BE2C (cell line): Measurements from ENCODE around the gene NR2F6.
"Not testable (repeated sequence)": the region's sequence is repeated elsewhere in the genome, so short reads cannot be mapped to it uniquely, and the experiment has no call there.

Experiments
- DNase-seq: peaks from one replicate; pipeline ENCODE4 v3.0.0-alpha.2; 2020
- H3K27me3 ChIP-seq: fragments of 250-450 bp; sonication (Bioruptor Pico); 2 replicates; pipeline ENCODE4 v1.5.1; 2020; ENCODE audit warnings: mild to moderate bottlenecking
- H3K36me3 ChIP-seq: fragments of 250-450 bp; sonication (Bioruptor Pico); 2 replicates; pipeline ENCODE4 v1.5.1; 2020; ENCODE audit warnings: mild to moderate bottlenecking
- H3K4me1 ChIP-seq: fragments of 250-450 bp; sonication (Bioruptor Pico); 2 replicates; pipeline ENCODE4 v1.5.1; 2020
- H3K4me3 ChIP-seq: 2 replicates; pipeline ENCODE4 v1.5.1; 2011; ENCODE audit warnings: low read depth, low read length
- H3K9me3 ChIP-seq: fragments of 250-450 bp; sonication (Bioruptor Pico); 2 replicates; pipeline ENCODE4 v1.5.1; 2020
- TF ChIP-seq, protein P1 (sequence below): IDR thresholded peaks from 2 replicates; pipeline ENCODE4 v1.5.1; 2012; ENCODE audit warnings: mild to moderate bottlenecking, low read depth, low read length

Gene NR2F6

DNA sequence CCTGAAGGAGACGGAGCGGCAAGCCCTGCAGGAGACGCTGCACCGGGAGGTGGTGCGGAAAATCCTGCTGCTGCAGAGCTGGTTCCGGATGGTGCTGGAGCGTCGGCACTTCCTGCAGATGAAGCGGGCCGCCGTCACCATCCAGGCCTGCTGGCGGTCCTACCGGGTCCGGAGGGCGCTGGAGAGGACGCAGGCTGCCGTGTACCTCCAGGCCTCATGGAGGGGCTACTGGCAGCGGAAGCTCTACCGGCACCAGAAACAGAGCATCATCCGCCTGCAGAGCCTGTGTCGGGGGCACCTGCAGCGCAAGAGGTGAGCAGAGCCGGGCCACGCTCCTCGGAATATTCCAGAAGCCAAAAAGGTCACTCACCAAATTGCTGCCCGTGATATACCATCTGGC is 53.0 kb downstream of the NR2F6 start:
- Histone ChIP-seq H3K27me3 (no peaks in the 10 kb centered on the region), H3K36me3 (peaks cover 7% of the 10 kb centered on the region), H3K4me1 (no peaks in the 10 kb centered on the region), H3K9me3 (no peaks in the 10 kb centered on the region), H3K4me3 (no peak overlapping the region)
- TF ChIP-seq, protein P1, sequence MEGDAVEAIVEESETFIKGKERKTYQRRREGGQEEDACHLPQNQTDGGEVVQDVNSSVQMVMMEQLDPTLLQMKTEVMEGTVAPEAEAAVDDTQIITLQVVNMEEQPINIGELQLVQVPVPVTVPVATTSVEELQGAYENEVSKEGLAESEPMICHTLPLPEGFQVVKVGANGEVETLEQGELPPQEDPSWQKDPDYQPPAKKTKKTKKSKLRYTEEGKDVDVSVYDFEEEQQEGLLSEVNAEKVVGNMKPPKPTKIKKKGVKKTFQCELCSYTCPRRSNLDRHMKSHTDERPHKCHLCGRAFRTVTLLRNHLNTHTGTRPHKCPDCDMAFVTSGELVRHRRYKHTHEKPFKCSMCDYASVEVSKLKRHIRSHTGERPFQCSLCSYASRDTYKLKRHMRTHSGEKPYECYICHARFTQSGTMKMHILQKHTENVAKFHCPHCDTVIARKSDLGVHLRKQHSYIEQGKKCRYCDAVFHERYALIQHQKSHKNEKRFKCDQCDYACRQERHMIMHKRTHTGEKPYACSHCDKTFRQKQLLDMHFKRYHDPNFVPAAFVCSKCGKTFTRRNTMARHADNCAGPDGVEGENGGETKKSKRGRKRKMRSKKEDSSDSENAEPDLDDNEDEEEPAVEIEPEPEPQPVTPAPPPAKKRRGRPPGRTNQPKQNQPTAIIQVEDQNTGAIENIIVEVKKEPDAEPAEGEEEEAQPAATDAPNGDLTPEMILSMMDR, result no peak
- no peak for DNase-seq

DNA sequence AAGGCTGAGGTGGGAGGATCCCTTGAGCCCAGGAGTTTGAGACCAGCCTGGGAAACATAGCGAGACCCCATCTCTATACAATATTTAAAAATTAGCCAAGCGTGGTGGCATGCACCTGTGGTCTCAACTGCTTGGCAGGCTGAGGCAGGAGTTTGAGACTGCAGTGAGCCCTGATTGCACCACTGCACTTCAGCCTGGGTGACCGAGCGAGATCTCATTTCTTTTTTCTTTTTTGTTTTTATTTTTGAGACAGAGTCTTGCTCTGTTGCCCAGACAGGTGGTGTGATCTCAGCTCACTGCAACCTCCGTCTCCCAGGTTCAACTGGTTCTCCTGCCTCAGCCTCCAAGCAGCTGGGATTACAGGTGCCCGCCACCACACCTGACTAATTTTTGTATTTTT is 54.0 kb downstream of the NR2F6 start:
- not testable (repeated sequence) for DNase-seq, H3K4me1 ChIP-seq, H3K36me3 ChIP-seq, H3K9me3 ChIP-seq, H3K27me3 ChIP-seq, H3K4me3 ChIP-seq

DNA sequence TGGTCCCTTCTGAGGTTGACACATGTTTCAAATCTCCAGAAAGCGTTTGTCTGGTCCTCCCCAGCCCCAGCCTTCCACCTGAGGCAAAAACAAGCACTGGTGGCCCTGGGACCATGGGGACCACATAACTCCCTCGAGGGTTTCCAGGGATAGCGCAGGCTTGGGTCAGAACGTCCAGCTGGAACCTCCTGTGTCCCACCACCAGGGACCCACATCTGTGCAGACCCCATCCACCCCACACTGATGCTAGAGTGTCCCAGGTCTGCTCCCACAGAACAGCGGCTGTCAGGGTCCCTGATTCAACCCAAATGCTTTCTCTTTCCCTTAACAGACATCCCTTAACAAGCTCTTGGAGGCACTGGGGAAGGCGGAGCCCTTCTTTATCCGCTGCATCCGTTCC is 60.1 kb downstream of the NR2F6 start:
- TF ChIP-seq, protein P1, result no peak
- H3K4me3 ChIP-seq, result no peak overlapping the region
- DNase-seq, result no peak
- H3K4me1 ChIP-seq, result no peaks in the 10 kb centered on the region
- no peaks in the 10 kb centered on the region for H3K9me3 ChIP-seq
- peaks cover 4% of the 10 kb centered on the region; the same call in 1 of the 2 replicates for H3K36me3 ChIP-seq
- no peaks in the 10 kb centered on the region for H3K27me3 ChIP-seq

DNA sequence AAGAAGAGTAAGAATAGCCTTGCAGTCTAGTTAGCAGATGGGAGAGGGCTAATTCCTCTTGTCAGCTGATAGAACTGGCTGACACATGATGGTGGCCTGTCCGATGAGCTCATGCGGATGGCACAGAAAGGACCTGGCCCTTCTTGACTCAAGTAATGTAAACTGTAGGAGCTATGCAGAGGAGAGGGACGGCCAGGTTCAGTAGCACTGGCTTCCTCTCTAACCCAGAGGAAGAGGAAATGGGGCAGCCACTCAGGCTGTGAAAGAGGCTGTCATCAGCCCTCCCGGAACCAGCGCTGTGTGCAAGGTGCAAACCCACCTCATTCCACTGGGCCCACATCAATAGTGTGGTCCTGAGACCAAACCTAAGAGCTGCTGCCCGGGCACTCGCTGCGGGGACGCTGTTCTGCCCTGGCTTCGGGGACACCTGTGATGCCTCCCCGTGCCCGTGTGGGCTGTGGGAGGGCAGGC is 61.3 kb downstream of the NR2F6 start:
- no peaks in the 10 kb centered on the region for H3K9me3 ChIP-seq
- H3K36me3 ChIP-seq, result peaks cover 4% of the 10 kb centered on the region; the same call in 1 of the 2 replicates
- H3K4me1 ChIP-seq, result no peaks in the 10 kb centered on the region
- TF ChIP-seq, protein P1, result no peak
- no peak for DNase-seq
- no peak overlapping the region for H3K4me3 ChIP-seq
- no peaks in the 10 kb centered on the region for H3K27me3 ChIP-seq

DNA sequence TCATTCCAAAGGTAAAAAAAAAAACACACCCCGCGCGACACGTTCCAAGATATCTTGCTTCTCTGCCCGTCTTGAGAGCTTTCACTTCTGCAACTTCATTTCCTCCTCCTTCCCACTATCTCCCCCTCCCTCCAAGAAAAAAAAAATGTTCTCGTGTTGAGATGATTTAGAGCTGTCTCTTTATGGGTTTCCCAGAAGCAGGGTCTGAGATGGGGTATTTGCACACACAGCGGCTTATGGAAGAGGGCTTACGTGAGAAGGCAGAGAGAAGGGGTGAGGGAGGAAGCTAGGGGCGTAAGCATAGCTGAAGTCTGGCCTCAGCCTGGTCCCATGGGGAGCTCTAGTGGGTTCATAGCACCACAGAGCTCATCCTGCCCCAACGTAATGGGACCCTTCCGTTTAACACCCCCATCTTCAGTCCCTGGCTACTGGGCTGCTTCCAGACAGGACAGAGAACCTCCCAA is 61.8 kb downstream of the NR2F6 start:
- H3K4me3 ChIP-seq, result no peak overlapping the region
- H3K9me3 ChIP-seq, result no peaks in the 10 kb centered on the region
- DNase-seq, result no peak
- no peaks in the 10 kb centered on the region for H3K4me1 ChIP-seq
- no peaks in the 10 kb centered on the region for H3K27me3 ChIP-seq
- peaks cover 4% of the 10 kb centered on the region; the same call in 1 of the 2 replicates for H3K36me3 ChIP-seq
- TF ChIP-seq, protein P1, result no peak

DNA sequence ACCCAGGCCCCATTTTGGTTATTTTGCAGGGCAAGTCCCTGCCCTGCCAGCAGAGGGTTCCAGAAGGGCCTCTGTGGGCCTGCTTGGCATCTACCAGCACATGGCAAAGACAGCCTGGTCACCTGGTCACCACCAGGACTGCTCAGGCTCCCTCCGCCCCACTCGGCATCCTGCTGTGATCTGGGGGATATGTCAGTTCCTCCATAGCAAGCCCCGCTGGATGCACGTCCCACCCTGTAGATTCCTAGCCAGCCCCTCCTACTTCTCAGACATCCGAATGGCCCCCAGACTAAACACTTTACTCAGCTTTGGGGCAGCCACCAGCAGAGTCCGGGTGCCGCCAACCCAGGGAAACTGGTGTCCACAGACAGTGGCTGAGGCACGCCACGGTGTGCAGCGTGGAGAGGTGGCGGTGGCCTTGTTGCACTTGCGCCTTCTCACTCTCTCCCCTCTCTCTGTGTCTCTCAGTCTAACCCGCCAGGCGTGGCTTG is 62.4 kb downstream of the NR2F6 start:
- H3K9me3 ChIP-seq, result no peaks in the 10 kb centered on the region
- H3K4me1 ChIP-seq, result no peaks in the 10 kb centered on the region
- H3K27me3 ChIP-seq, result no peaks in the 10 kb centered on the region
- H3K4me3 ChIP-seq, result no peak overlapping the region
- H3K36me3 ChIP-seq, result peaks cover 4% of the 10 kb centered on the region; the same call in 1 of the 2 replicates
- no peak for DNase-seq
- TF ChIP-seq, protein P1, result no peak
